GM23248 (cell line): ENCODE results near the gene GDPD3.

Experiments used
- EZH2 ChIP-seq: fragments of 200-600 bp; sonication (generic); IDR thresholded peaks from 2 replicates; pipeline ENCODE4 v1.6.1; 2018; ENCODE audit warnings: antibody characterized with exemption, mild to moderate bottlenecking; ENCODE audit not compliant: insufficient read depth, poor library complexity, severe bottlenecking
- EZH2phosphoT487 ChIP-seq: fragments of 200-600 bp; sonication (generic); IDR thresholded peaks from 2 replicates; pipeline ENCODE4 v1.6.1; 2018; ENCODE audit warnings: antibody characterized with exemption, moderate library complexity, mild to moderate bottlenecking, low read depth; ENCODE audit not compliant: insufficient read depth

DNA sequence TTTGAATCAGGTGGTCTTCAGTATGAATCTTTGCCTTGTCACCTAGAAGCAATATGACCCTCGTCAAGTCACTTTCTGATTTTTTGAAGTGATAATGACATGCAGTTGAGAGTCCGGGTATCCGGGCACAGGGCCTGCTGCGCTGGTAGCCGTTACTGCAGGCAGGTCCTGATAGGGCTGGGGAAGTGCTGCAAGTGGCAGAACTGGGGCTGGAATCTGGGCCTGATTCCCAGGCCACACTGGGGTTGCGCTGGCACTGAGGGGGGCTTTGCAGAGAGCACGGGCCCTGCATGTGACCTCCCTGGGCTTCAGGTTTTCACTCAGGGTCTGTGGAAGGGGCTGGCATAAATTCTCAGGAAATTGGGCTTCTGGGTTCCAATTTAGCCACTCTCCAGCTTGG is 34.6 kb downstream of the GDPD3 start:
- TF ChIP-seq EZH2phosphoT487 (no peak), EZH2 (no peak)
